GM21515 (cell line): Measurements from ENCODE around the gene OR13C3.
"Not testable (repeated sequence)": the region's sequence is repeated elsewhere in the genome, so short reads cannot be mapped to it uniquely, and the experiment has no call there.

Source experiments
- ATAC-seq: cut with Tn5 transposase; IDR thresholded peaks from one replicate; pipeline ENCODE4 v1.9.1; 2021; ENCODE audit not compliant: unreplicated experiment

Gene OR13C3

DNA sequence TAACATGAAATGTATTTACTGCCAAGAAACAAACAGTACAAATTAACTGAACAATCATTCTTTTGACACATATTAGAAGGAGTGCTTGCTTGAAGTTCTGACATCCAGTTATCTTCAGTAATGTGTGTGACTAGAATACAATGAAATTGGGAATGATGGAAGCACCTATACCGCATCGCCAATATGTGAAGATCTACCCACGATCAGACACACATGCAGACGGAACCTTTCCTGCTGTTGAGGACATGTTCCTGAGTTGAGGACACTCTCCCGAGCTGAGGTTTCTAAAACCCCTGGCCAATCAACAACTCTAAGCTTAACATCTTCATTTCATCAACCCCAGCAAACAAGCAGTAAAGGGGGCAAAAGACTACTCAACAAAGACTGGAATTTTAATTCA, at the start of gene OR13C3:
Gene OR13C3, minus strand, starts transcription at position 101 of the 400 bp plus-strand sequence. CDS start 133 bp downstream, outside the sequence.
- ATAC-seq, result no peak

DNA sequence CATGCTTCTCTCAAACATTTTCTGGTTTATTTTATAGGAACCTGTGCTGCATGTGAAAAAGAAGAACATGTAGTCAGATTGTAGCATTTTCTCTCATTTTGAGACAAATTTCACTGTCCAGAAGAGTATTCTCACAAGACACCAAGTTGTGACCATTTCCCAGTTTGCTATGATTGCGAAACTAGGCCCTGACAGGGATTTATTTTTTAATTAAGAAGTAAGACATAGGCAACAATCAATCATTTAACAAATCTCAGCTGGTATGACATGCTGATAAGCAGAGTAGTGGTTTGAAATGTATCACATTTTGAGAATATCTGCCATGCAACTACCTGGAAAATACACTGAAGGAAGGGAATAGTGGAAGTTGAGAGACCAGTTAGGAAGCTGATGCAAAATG, 43.9 kb upstream of the OR13C3 start:
- no peak for ATAC-seq

DNA sequence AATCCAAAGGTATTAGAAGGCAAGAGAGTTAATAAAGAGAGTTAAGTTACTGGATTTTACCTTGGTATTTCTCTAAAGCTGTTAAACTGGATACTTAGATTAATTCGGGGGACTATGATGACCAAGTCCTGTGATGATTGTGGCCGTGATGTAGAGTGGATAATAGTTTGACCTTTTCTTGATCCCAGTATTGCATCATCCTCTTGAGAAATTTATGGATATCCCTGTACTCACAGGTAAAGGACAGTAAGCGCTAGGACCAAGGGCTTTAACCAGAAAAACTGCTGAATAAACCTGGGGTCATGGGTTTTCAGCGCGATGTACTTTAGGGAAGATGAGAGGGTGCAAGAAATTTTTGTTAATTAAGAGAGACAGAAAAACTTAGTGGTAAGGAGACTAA, 40.6 kb upstream of the OR13C3 start:
- no peak for ATAC-seq

- no peak for ATAC-seq
Observed at GRCh38 chr9:104575456-104575855, 38.8 kb upstream of the OR13C3 start.

- ATAC-seq, result no peak
Observed at GRCh38 chr9:104572612-104573011, 36.0 kb upstream of the OR13C3 start.

GRCh38 chr9:104568868-104569267, 32.2 kb upstream of the OR13C3 start, which contains the start of gene OR13C8:
Gene OR13C8 (plus strand): TSS chr9:104569168. CDS start chr9:104569168, 0 bp downstream.
- ATAC-seq, result no peak

- no peak for ATAC-seq
Observed at GRCh38 chr9:104564358-104564757, 27.7 kb upstream of the OR13C3 start.

DNA sequence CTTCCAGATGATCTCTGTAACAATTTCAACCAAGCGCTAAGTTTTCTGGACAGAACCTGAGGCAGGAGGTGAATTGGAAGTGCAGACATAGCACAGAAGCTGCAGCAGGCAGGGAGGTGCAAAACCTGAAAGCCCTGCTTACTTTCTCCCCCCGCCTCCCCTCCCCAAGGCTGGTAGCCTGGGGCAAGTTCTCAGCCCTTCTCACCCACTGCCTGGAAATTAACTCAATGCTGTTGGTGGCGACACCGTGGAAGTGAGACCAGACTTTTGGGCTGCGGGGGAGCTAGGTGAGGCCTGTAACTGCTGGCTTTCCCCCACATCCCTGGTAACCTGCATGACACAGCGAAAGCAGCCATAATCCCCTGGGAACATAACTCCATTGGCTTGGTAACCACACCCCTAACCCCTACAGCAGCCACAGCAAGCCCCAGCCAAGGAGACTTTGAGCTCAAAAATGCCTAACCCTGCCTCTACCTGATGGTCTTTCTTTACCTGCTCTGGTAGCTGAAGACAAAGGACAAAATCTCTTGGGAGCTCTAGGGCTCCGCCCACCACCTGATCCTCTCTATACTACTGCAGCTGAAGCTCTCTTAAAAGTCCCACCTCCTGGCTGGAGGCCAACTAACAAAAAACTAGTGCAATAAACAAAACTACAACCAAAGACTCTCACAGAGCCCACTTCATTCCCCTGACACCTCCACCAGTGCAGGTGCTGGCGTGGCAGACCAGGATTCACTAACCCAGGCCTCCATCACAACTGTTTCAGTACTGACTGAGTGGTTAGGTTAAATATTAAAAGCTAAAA, 20.4 kb upstream of the OR13C3 start:
- ATAC-seq, result no peak

DNA sequence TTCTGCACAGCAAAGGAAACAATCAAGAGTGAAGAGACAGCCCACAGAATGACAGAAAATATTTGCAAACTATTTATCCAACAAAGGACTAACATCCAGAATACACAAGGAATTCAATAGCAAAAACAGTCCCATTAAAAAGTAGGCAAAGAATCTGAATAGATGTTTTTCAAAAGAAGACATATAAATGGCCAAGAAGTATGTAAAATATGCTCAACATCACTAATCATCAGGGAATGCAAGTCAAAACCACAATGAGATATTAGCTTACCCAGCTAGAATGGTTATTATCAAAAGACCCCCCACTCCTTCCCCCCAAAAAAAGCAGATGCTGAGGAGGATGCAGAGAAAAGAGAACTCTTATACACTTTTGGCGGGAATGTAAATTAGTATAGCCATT, 18.9 kb upstream of the OR13C3 start:
- no peak for ATAC-seq

DNA sequence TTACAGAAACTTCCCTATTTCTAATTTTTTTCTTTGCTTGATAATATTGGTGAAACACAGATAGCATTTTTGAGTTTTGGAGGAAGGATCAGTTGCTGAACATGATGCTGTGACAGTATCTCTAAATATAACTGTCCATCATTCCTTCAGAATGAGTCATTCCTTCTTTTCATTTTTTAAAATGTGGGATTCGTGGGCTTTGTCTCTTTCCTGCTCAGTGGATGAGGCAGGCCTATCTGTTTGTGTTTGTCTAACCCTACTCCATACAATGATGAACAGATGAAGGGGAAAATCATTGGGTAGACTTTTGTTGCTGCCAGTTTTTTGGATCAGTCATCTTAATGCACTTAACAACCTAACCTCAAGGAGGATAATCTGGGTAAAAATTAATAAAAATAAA, 16.6 kb upstream of the OR13C3 start:
- no peak for ATAC-seq

DNA sequence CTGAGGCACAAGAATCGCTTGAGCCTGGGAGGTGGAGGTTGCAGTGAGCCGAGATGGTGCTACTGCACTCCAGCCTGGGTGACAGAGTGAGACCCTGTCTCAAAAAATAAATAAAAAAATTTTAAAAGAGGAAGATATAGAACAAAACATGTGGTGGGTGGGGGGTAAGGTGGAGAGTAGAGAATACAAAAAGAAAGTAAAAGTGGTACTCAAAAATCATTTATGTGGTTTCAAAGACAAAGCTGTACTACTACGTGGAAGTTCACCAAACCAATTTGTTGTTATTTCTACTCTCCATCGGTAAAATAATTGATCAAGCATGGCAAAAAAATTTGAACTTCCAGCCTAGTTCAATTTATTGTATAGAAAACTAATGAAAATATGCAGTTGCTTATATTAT, 8.0 kb upstream of the OR13C3 start:
- ATAC-seq, result no peak

- ATAC-seq, result no peak
Observed at GRCh38 chr9:104539275-104539674, 2.6 kb upstream of the OR13C3 start.

- ATAC-seq, result no peak
Observed at GRCh38 chr9:104527109-104527508, 9.5 kb downstream of the OR13C3 start, which contains the start of gene OR13C4. Gene OR13C4 (minus strand): TSS chr9:104527209. CDS start chr9:104527209, 0 bp downstream.

GRCh38 chr9:104520241-104520640, 16.4 kb downstream of the OR13C3 start:
- not testable (repeated sequence) for ATAC-seq

GRCh38 chr9:104514901-104515300, 21.8 kb downstream of the OR13C3 start:
- ATAC-seq, result no peak

- no peak for ATAC-seq
Observed at GRCh38 chr9:104506565-104506964, 30.1 kb downstream of the OR13C3 start.

- ATAC-seq, result no peak
Observed at GRCh38 chr9:104503963-104504362, 32.7 kb downstream of the OR13C3 start, which contains the start of gene OR13F1. Gene OR13F1 (plus strand): TSS chr9:104504263. CDS start chr9:104504263, 0 bp downstream.

DNA sequence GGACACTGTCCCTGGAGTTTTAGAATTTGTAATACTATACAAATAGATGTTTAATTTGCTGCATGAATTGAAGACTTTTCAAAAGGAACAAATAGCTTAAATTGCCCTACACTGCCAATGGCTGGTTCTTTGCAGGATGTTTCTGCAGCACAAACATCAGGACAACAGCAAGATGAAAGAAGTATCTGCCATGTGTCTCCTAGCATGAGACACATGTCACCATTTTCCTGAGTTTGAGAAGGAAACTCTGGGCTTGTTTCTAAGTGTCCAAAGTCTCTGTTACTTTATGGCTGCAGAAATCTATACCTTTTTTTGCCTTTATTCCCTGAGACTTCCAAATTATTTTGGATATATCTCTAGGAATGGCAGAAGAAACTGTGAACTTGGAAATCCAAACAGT, 33.2 kb downstream of the OR13C3 start:
- ATAC-seq, result no peak

DNA sequence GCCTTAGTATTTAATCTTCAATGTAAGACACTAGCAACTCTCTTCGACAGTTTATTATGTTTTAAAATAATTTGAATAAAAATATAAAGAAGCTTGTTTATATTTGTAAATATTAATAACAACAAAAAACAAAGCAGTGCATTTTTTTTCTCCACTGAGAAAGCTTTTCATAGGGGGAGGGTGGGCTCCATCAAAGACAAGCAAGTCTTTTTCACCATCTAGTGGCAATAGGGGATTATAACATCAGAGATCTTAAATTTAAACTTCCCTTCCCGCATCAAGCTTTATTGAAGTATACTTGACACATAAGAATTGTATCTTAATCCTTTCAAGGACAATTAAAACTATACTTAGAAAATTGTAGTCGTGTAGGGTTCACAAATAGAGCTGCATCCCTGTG, 41.8 kb downstream of the OR13C3 start:
- no peak for ATAC-seq
